Measurements from ENCODE around the gene TNNC1. TPM values are rescaled to one million over a fixed set of nuclear protein-coding genes. Genes with fewer than 3 reads are reported as not detected.

The TNNC1 gene
- total and polyA plus RNA-seq, 2 of the 13 experiments (the other 11 are each of a cell fraction or from before 2014, with no cell fraction given): 11.8 to 36.4 TPM

GRCh38 chr3:52456169-52456799 lies 2.4 kb upstream of the TNNC1 start (continued):
- peak; percentile 16; the same call in 1 of the 2 replicates for TF ChIP-seq ZNF318 (CRISPR knock-in tag; IDR thresholded peaks at IDR 0.05)
- no peak for TF ChIP-seq HOXA3 (CRISPR knock-in tag; IDR thresholded peaks at IDR 0.05)
- TF ChIP-seq ZBTB38 (CRISPR knock-in tag; IDR thresholded peaks at IDR 0.05): 0 out of 2 replicates have a peak, but pooled peaks have one; percentile 23
- peak; percentile 26; the same call in 1 of the 2 replicates for TF ChIP-seq ZFP91 (CRISPR knock-in tag; IDR thresholded peaks at IDR 0.05; ENCODE audit: borderline replicate concordance)
- TF ChIP-seq ZBTB7B (CRISPR knock-in tag; IDR thresholded peaks at IDR 0.05): peak; percentile 29; the same call in 1 of the 2 replicates
- no peak for TF ChIP-seq EZH2 (conservative IDR thresholded peaks at IDR 0.05; ENCODE audit: low read depth, low read length)
- no peak for TF ChIP-seq JUNB (CRISPR knock-in tag; IDR thresholded peaks at IDR 0.05; ENCODE audit: borderline replicate concordance)
- TF ChIP-seq ZKSCAN8 (CRISPR knock-in tag; IDR thresholded peaks at IDR 0.05; ENCODE audit: borderline replicate concordance): no peak
- TF ChIP-seq FOXA1 (IDR thresholded peaks at IDR 0.05): no peak
- no peak for TF ChIP-seq FOXA1 (CRISPR knock-in tag; IDR thresholded peaks at IDR 0.05)
- TF ChIP-seq ZBTB10 (CRISPR knock-in tag; IDR thresholded peaks at IDR 0.05; ENCODE audit: borderline replicate concordance): 0 out of 2 replicates have a peak, but pooled peaks have one; percentile 29

Measured in HepG2 (cell line).